GM21528 (cell line): Measurements from ENCODE around the gene TRIM40.

Experiments used
- ATAC-seq: cut with Tn5 transposase; IDR thresholded peaks from one replicate; pipeline ENCODE4 v1.9.1; 2021; ENCODE audit warnings: mild to moderate bottlenecking, moderate library complexity; ENCODE audit not compliant: unreplicated experiment, low FRiP score

Gene TRIM40

DNA sequence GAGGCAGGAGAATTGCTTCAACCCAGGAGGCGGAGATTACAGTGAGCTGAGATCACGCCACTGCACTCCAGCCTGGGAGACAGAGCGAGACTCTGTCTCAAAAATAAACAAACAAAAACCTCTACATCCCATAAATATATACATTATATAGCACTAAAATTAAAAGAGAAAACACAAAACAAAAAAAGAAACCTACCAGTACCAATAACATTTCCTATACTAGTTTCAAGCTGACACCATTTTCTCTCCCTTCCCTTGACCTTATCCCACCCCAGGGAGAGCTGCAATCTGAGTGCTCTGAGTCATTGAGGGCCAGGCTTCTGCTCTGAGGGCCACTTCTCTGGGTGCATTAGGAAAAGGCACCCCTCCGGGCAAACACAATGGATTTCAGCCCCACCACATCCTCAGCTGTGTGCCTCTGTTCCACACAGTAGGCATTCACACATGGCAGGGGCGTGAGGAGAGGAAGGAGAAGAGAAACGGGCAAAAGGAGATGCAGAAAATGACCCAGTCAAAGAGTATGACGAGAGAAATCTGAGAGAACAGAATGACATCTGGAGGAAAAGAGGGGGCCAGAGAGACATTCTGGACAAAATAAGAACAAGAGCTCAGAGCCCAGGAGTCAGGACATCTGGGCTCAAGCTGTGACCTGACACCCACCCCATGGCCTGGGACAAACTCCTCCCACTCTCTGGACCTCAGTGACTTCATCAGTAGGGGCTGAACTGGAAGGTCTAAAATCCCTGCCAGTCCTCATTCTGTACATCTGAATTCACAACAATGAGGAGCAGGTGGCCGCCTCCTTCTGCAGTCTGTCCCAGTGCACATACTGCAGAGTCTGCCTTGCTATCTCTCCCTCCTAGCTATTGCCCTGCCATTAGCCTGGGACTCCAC is 59.1 kb downstream of the TRIM40 start:
- ATAC-seq, result no peak

DNA sequence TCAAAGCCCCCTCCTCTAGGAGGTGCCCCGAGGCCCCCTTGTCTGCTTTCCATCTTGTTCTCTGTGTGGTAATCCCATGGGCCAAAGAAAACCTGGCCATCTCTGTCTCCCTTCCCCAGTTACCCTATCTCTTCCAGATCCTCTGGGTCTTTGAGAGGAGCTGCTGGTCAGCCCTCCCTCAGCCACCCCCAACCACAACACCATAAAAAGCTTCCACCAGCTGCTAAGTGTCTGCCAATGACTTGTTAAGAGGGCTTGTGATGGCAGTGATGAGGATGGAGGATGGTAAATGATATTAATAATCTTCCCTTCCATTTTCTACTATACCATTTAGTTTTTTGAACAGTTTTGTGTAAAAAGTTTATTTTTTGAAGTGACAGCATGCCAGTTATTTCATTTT is 60.0 kb downstream of the TRIM40 start:
- no peak for ATAC-seq

DNA sequence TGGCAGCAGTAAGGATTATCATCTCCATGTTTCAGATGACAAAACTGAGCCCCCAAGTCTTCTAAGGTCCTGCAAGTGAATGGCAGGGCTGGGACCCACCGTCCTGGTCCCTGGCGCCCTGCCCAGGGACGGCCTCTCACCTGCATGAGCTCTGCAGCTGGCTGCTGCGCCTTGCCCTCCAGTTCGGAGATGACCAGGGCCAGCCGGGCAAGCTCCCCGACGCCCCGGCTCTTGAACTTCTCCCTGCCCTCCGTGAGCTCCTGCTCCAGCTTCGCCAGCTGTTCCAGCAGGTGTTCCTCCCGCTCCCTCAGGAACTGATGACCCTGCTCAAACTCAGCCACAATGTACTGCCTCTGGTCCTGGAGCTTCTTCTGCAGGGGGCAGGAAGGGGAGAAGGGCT is 60.4 kb downstream of the TRIM40 start:
- no peak for ATAC-seq
